Measurements from ENCODE around the gene SUZ12.

Gene SUZ12

DNA sequence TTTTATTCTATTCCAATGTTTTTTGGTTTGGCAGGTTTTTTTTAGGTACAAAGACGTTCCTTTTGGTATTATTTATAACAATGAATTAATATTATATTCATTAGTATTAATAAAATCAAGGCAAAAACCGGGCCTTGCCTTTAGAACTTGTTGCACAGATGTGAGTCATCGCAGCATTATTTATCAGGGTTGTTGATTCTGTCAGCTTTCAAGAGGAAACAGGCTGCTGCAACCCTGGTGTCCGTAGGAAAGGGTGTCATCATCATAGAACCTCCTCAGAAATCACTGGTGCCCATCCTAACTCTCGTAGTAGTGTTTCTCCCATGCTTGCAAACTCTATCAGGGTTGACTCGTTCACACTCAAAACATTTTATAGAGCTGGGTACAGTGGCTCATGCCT lies 60.2 kb downstream of the SUZ12 start:
- no peak for DNase-seq (ENCODE audit: low spot score)
- TF ChIP-seq, protein P1, sequence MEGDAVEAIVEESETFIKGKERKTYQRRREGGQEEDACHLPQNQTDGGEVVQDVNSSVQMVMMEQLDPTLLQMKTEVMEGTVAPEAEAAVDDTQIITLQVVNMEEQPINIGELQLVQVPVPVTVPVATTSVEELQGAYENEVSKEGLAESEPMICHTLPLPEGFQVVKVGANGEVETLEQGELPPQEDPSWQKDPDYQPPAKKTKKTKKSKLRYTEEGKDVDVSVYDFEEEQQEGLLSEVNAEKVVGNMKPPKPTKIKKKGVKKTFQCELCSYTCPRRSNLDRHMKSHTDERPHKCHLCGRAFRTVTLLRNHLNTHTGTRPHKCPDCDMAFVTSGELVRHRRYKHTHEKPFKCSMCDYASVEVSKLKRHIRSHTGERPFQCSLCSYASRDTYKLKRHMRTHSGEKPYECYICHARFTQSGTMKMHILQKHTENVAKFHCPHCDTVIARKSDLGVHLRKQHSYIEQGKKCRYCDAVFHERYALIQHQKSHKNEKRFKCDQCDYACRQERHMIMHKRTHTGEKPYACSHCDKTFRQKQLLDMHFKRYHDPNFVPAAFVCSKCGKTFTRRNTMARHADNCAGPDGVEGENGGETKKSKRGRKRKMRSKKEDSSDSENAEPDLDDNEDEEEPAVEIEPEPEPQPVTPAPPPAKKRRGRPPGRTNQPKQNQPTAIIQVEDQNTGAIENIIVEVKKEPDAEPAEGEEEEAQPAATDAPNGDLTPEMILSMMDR (IDR thresholded peaks at IDR 0.05; ENCODE audit: extremely low read depth, insufficient read depth, missing control alignments), result no peak
- in situ Hi-C loops (cut with MboI; ENCODE audit: low pct_unique_long_range_greater_than_20kb, low sequenced_read_pairs, unreplicated experiment), result no loop called here

DNA sequence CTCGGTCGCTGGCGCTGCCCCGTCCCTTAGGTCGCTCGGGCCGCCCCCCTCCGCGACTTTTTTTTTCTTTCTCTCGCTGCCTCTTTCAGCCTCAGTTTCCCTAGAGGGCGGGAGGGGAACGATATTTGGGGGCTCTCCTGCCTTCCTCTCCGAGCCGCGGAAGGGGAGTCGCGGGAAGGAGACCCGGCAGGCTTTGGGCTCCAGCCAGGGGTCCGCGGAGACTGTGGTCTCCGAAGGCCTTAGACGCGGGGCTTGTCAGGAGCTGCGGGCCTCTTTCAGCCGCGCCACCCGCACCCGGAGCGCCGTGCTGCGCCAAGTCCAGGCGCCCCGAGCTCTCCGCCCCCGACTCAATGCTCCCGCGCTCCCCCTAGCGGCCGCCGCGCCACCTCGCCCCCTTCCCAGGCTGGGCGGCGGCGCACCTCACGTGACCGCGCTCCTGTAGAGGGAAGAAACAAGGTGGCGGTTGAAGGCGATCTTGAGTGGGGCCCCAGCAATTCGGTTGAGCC lies 70.2 kb downstream of the SUZ12 start, which contains the start of gene LRRC37B:
Gene LRRC37B, plus strand, starts transcription at position 427 of the 506 bp plus-strand sequence. CDS start 14,010 bp downstream, outside the sequence.
- DNase-seq (ENCODE audit: low spot score), result peak; percentile 91
- TF ChIP-seq, protein P1 (IDR thresholded peaks at IDR 0.05; ENCODE audit: extremely low read depth, insufficient read depth, missing control alignments), result peak; percentile 98
- in situ Hi-C loops (cut with MboI; ENCODE audit: low pct_unique_long_range_greater_than_20kb, low sequenced_read_pairs, unreplicated experiment), result no loop called here

DNA sequence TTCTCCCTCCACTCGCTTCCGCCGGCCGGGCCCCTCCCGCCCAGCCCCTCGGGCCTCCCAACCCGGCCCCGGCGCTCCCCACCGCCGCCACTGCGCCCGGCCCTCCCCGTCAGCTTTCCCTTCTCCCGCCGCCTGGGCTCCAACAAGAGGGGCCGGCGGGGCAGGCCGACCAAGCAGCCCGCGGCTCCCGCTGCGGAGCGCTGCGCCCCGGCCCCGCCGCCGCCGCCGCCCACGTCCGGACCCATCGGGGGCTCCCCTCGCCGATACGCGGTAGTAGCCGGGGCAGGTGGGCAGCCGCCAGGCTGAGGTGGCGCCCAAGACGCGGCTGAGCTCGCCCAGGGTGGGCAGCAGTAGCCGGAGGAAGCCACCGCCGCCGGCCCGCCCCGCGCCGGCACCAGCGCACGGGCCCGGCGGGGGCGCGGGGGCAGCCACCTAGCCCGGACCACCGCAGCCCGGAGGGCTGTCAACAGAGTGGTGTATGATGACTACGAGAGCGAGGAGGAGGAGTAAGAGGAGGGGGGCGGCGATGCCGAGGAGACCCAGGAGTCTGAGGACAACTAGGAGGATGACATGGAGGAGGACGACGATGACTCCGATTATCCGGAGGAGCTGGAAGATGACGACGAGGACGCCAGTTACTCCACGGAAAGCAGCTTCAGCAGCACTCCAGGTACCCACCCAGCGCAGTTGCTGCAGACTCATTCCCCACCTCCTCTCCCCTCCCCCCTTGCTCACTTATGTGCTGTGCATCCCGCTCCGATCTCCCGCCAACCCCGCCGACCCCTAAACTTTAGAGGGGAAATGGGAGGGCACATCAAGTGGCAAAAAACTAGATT lies 70.9 kb downstream of the SUZ12 start:
- in situ Hi-C loops (cut with MboI; ENCODE audit: low pct_unique_long_range_greater_than_20kb, low sequenced_read_pairs, unreplicated experiment), result no loop called here
- DNase-seq (ENCODE audit: low spot score), result peak; percentile 59
- TF ChIP-seq, protein P1 (IDR thresholded peaks at IDR 0.05; ENCODE audit: extremely low read depth, insufficient read depth, missing control alignments), result no peak

DNA sequence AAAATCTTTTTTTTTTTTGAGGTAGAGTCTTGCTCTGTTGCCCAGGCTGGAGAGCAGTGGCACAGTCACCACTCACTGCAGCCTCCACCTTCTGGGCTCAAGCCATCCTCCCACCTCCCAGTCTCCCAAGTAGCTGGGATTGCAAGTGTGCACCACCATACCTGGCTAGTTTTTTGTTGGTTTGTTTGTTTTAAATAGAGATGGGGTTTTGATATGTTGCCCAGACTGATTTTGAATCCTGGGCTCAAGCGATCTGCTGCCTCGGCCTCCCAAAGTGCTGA lies 72.4 kb downstream of the SUZ12 start:
- TF ChIP-seq, protein P1 (IDR thresholded peaks at IDR 0.05; ENCODE audit: extremely low read depth, insufficient read depth, missing control alignments), result no peak

DNA sequence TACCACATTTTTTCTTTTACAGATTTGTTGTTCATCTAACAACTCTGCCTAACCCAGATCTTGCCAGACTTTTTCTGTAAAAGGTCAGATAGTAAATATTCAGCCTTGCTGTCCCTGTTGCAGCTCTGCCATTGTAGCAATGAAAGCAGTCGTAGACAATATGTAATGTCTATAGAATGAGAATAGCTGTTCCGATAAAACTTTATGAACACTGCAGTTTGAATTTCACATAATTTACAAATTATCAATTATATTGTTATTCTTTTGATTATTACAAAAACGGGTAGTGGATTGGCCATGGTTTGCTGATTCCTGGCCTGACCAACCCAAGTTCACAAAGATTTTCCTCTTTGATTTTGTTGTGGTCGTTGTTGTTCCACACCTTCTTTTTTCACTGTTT lies 73.3 kb downstream of the SUZ12 start:
- in situ Hi-C loops (cut with MboI; ENCODE audit: low pct_unique_long_range_greater_than_20kb, low sequenced_read_pairs, unreplicated experiment), result no loop called here
- DNase-seq (ENCODE audit: low spot score), result no peak
- TF ChIP-seq, protein P1 (IDR thresholded peaks at IDR 0.05; ENCODE audit: extremely low read depth, insufficient read depth, missing control alignments), result no peak

More for the DNA sequence above, 72.4 kb downstream of the SUZ12 start:
- in situ Hi-C loops (cut with MboI; ENCODE audit: low pct_unique_long_range_greater_than_20kb, low sequenced_read_pairs, unreplicated experiment), result no loop called here
- DNase-seq (ENCODE audit: low spot score), result no peak

DNA sequence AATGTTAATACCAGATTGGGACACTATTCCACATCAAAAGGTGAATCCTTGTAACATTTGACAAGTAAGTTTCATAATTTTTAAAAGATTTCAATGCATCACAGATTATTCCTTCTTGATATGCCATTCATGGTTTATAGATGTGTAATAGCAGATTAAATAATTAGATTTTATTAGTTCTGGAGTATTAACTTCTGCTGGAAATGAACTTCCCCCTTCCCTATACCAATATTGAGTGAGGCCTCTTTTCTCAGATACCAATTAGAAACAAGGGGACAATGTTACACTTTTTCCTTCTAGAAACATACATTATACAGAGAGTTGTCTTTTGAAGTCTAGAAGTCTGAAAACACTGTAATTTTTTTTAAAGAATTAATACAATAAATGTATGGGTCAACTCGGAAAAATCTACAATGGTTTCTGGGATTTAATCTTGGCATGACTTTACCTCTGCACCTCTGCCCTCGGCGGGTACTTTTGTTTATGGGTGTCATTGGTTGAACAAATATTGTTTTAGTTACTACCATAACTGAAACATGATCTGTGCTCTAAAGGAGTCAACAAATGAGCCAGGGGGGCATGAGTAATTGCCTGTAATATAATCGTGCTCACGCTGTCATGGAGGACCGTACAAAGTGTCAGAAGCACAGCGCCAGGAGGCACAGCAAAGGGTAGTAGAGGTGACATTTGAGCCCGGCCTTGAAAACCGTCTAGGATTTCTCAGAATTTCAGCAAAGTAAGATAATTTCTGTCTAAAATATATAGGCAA lies 78.6 kb downstream of the SUZ12 start:
- in situ Hi-C loops (cut with MboI; ENCODE audit: low pct_unique_long_range_greater_than_20kb, low sequenced_read_pairs, unreplicated experiment), result no loop called here
- DNase-seq (ENCODE audit: low spot score), result no peak
- TF ChIP-seq, protein P1 (IDR thresholded peaks at IDR 0.05; ENCODE audit: extremely low read depth, insufficient read depth, missing control alignments), result no peak

All from GM13977 (cell line).